ENCODE data around the gene RSKR.

GRCh38 chr17:28616281-28616680 lies 2.3 kb upstream of the RSKR start:
- TF ChIP-seq CTCF (IDR thresholded peaks at IDR 0.05 in 8 of 11, conservative IDR thresholded peaks at IDR 0.05 in 3 of 11) (no peak), POLR2A (IDR thresholded peaks at IDR 0.05) (no peak)

All from spleen (tissue), 7 donors.